Gastrocnemius medialis (tissue), 4 donors: Measurements from ENCODE around the gene OS9.

Experiments used
- CTCF ChIP-seq, 5 experiments: fragments of 450-650 bp in 3 of 5; fragments of 200-600 bp in 2 of 5; sonication (generic) in 2 of 5; IDR thresholded peaks in 4 of 5; conservative IDR thresholded peaks in 1 of 5; 1 replicate in 4 of 5; 2 replicates in 1 of 5; pipeline ENCODE4 v1.5.1; 2016 to 2019; ENCODE audit warnings: antibody characterized with exemption in 5 of 5, mild to moderate bottlenecking in 3 of 5, moderate library complexity in 3 of 5
- POLR2A ChIP-seq, 2 donors: fragments of 450-650 bp; IDR thresholded peaks; one replicate each; pipeline ENCODE4 v1.6.1; 2017; ENCODE audit warnings: antibody characterized with exemption in 2 of 2, mild to moderate bottlenecking in 2 of 2, moderate library complexity in 2 of 2

GRCh38 chr12:57762463-57762862 is 68.5 kb downstream of the OS9 start:
- no peak for TF ChIP-seq POLR2A (IDR thresholded peaks at IDR 0.05)
- TF ChIP-seq CTCF (IDR thresholded peaks at IDR 0.05 in 4 of 5, conservative IDR thresholded peaks at IDR 0.05 in 1 of 5), result no peak
